ENCODE data around the gene AGMAT. TPM values are rescaled to one million over a fixed set of nuclear protein-coding genes. Genes with fewer than 3 reads are reported as not detected.
A peak's percentile ranks its signal among the peaks of the same experiment; 100 is the strongest.

AGMAT gene
- total and polyA plus RNA-seq, 9 of the 15 experiments (the other 6 are each of a cell fraction or from before 2014, with no cell fraction given) = not detected

- TF ChIP-seq HDAC6 (IDR thresholded peaks at IDR 0.05; ENCODE audit: low read depth, low read length) = no peak
- peak; percentile 79 for TF ChIP-seq ZNF511 (CRISPR knock-in tag; IDR thresholded peaks at IDR 0.05)
- TF ChIP-seq EHMT2 (IDR thresholded peaks at IDR 0.05) = no peak
- peak; percentile 91 for TF ChIP-seq RB1 (IDR thresholded peaks at IDR 0.05; ENCODE audit: low read depth)
- no peak for TF ChIP-seq HNRNPH1 (optimal IDR thresholded peaks at IDR 0.05; ENCODE audit: low read depth, low read length)
- peak; percentile 96 for TF ChIP-seq TAF1 (IDR thresholded peaks at IDR 0.05; ENCODE audit: control insufficient read depth, extremely low read depth, insufficient read depth, low read length, severe bottlenecking)
- peak; percentile 67; the same call in 1 of the 2 replicates for TF ChIP-seq ZNF12 (CRISPR knock-in tag; IDR thresholded peaks at IDR 0.05)
- TF ChIP-seq ELF4 (CRISPR knock-in tag; IDR thresholded peaks at IDR 0.05) = peak; percentile 82
- TF ChIP-seq MAX (CRISPR knock-in tag; IDR thresholded peaks at IDR 0.05) = no peak; the same call in none of the 2 replicates
- no peak for TF ChIP-seq PPARD (CRISPR knock-in tag; IDR thresholded peaks at IDR 0.05)
- no peak for TF ChIP-seq PYGO2 (tag; IDR thresholded peaks at IDR 0.05)
- TF ChIP-seq YBX1 (IDR thresholded peaks at IDR 0.05) = no peak
- TF ChIP-seq ZNF3 (CRISPR knock-in tag; IDR thresholded peaks at IDR 0.05) = no peak
- TF ChIP-seq RBM14 (IDR thresholded peaks at IDR 0.05; ENCODE audit: borderline replicate concordance, insufficient read depth, low read depth, low read length) = 0 out of 2 replicates have a peak, but pooled peaks have one; percentile 72
- TF ChIP-seq ARID4B (CRISPR knock-in tag; IDR thresholded peaks at IDR 0.05) = peak; percentile 94
- no peak; the same call in 1 of the 2 replicates for TF ChIP-seq DMBX1 (CRISPR knock-in tag; IDR thresholded peaks at IDR 0.05; ENCODE audit: borderline replicate concordance)
- peak; percentile 78 for TF ChIP-seq POLR2AphosphoS5 (IDR thresholded peaks at IDR 0.05; ENCODE audit: control insufficient read depth, insufficient read depth, low read depth, low read length)
These were observed 32.6 kb upstream of the AGMAT start, which contains the start of gene DDI2 (continued) for GRCh38 chr1:15617173-15618076.

Data from K562 (cell line).